Activated T-cell treated with anti-CD3 and anti-CD28 coated beads, Interleukin-2, amount 50 U/mL, for 4 hours (primary cell): ENCODE measurements around the gene ATF7. TPM values are rescaled to one million over a fixed set of nuclear protein-coding genes. Genes with fewer than 3 reads are reported as not detected.
"Not testable (repeated sequence)": the region's sequence is repeated elsewhere in the genome, so short reads cannot be mapped to it uniquely, and the experiment has no call there.

Source experiments
- ATAC-seq, 2 donors: fragments of 200-7000 bp; cut with Tn5 transposase; one replicate each; pipeline ENCODE4 v1.10.0; 2021
- DNase-seq: peaks from one replicate; pipeline ENCODE4 v3.0.0-alpha.2; 2020
- H3K27me3 Mint-ChIP-seq: one replicate; pipeline ENCODE4 v1.8.0; 2021; ENCODE audit warnings: low read depth, mixed read lengths
- H3K36me3 Mint-ChIP-seq: one replicate; pipeline ENCODE4 v1.8.0; 2022; ENCODE audit warnings: mixed read lengths; ENCODE audit not compliant: insufficient read depth
- H3K4me1 Mint-ChIP-seq: one replicate; pipeline ENCODE4 v1.8.0; 2021; ENCODE audit warnings: low read depth, mixed read lengths
- H3K4me3 Mint-ChIP-seq: one replicate; pipeline ENCODE4 v1.8.0; 2021; ENCODE audit warnings: mild to moderate bottlenecking, moderate library complexity, mixed read lengths
- H3K9me3 Mint-ChIP-seq: one replicate; pipeline ENCODE4 v1.8.0; 2021; ENCODE audit warnings: mixed read lengths
- total RNA-seq, 3 donors: library from RNA; stranded (reverse); gene quantifications; one replicate each; pipeline ENCODE4 v1.2.1, GENCODE V29; 2021

ATF7 gene
- 10 to 100 TPM; 19.2 to 23.2 (median 20.9) TPM for total RNA-seq

GRCh38 chr12:53625946-53626701, at the start of gene ATF7:
ATF7 (minus strand) TSS chr12:53626382; CDS start chr12:53601000, 25,382 bp downstream.
- H3K4me1 Mint-ChIP-seq = peaks cover 46% of the 10 kb centered on the region
- DNase-seq (peak; percentile 99), ATAC-seq (peak; percentile 96 to 98)
- H3K27me3 Mint-ChIP-seq = no peaks in the 10 kb centered on the region
- H3K4me3 Mint-ChIP-seq = peak within 1 kb of the TSS; percentile 100
- no peaks in the 10 kb centered on the region for H3K9me3 Mint-ChIP-seq
- no peaks in the 10 kb centered on the region for H3K36me3 Mint-ChIP-seq

GRCh38 chr12:53674977-53675700, 49.0 kb upstream of the ATF7 start:
- ATAC-seq = no peak
- H3K4me1 Mint-ChIP-seq = peaks cover 31% of the 10 kb centered on the region
- peak overlapping the region; percentile 98 for H3K4me3 Mint-ChIP-seq
- H3K27me3 Mint-ChIP-seq = peaks cover 20% of the 10 kb centered on the region
- no peak for DNase-seq
- no peaks in the 10 kb centered on the region for H3K9me3 Mint-ChIP-seq
- peaks cover 15% of the 10 kb centered on the region for H3K36me3 Mint-ChIP-seq

- Mint-ChIP-seq H3K36me3 (peaks cover 23% of the 10 kb centered on the region), H3K27me3 (no peaks in the 10 kb centered on the region), H3K4me3 (no peak overlapping the region), H3K9me3 (no peaks in the 10 kb centered on the region), H3K4me1 (peaks cover 26% of the 10 kb centered on the region)
- DNase-seq (no peak), ATAC-seq (no peak)
Observed at GRCh38 chr12:53670971-53671370, 44.8 kb upstream of the ATF7 start.

- Mint-ChIP-seq H3K4me3 (no peak overlapping the region), H3K27me3 (no peaks in the 10 kb centered on the region), H3K36me3 (peaks cover 26% of the 10 kb centered on the region), H3K4me1 (peaks cover 21% of the 10 kb centered on the region), H3K9me3 (no peaks in the 10 kb centered on the region)
- DNase-seq (no peak), ATAC-seq (no peak)
Observed at GRCh38 chr12:53670308-53670707, 44.1 kb upstream of the ATF7 start.

GRCh38 chr12:53667080-53667479, 40.9 kb upstream of the ATF7 start:
- ATAC-seq (no peak), DNase-seq (no peak)
- Mint-ChIP-seq H3K27me3 (no peaks in the 10 kb centered on the region), H3K36me3 (peaks cover 33% of the 10 kb centered on the region), H3K4me1 (peaks cover 6% of the 10 kb centered on the region), H3K4me3 (no peak overlapping the region), H3K9me3 (no peaks in the 10 kb centered on the region)

GRCh38 chr12:53664936-53665335, 38.8 kb upstream of the ATF7 start:
- Mint-ChIP-seq H3K4me1 (no peaks in the 10 kb centered on the region), H3K36me3 (peaks cover 28% of the 10 kb centered on the region), H3K4me3 (no peak overlapping the region), H3K9me3 (no peaks in the 10 kb centered on the region), H3K27me3 (no peaks in the 10 kb centered on the region)
- ATAC-seq (no peak), DNase-seq (no peak)

GRCh38 chr12:53664191-53664590, 38.0 kb upstream of the ATF7 start:
- no peaks in the 10 kb centered on the region for H3K27me3 Mint-ChIP-seq
- ATAC-seq (no peak), DNase-seq (no peak)
- H3K4me3 Mint-ChIP-seq = no peak overlapping the region
- no peaks in the 10 kb centered on the region for H3K9me3 Mint-ChIP-seq
- H3K4me1 Mint-ChIP-seq = no peaks in the 10 kb centered on the region
- peaks cover 23% of the 10 kb centered on the region for H3K36me3 Mint-ChIP-seq

- Mint-ChIP-seq H3K27me3 (no peaks in the 10 kb centered on the region), H3K4me3 (no peak overlapping the region), H3K36me3 (peaks cover 16% of the 10 kb centered on the region), H3K9me3 (no peaks in the 10 kb centered on the region), H3K4me1 (no peaks in the 10 kb centered on the region)
- no peak for ATAC-seq
- DNase-seq = no peak
Observed at GRCh38 chr12:53660041-53660440, 33.9 kb upstream of the ATF7 start.

- H3K4me3 Mint-ChIP-seq = no peak overlapping the region
- no peaks in the 10 kb centered on the region for H3K4me1 Mint-ChIP-seq
- ATAC-seq (no peak), DNase-seq (no peak)
- no peaks in the 10 kb centered on the region for H3K9me3 Mint-ChIP-seq
- peaks cover 12% of the 10 kb centered on the region for H3K36me3 Mint-ChIP-seq
- H3K27me3 Mint-ChIP-seq = no peaks in the 10 kb centered on the region
Observed at GRCh38 chr12:53659571-53659981, 33.4 kb upstream of the ATF7 start.

- ATAC-seq (no peak), DNase-seq (no peak)
- Mint-ChIP-seq H3K9me3 (no peaks in the 10 kb centered on the region), H3K36me3 (peaks cover 8% of the 10 kb centered on the region), H3K4me3 (no peak overlapping the region), H3K4me1 (no peaks in the 10 kb centered on the region), H3K27me3 (no peaks in the 10 kb centered on the region)
Observed at GRCh38 chr12:53659011-53659551, 32.9 kb upstream of the ATF7 start.

GRCh38 chr12:53657041-53657440, 30.9 kb upstream of the ATF7 start:
- peaks cover 4% of the 10 kb centered on the region for H3K36me3 Mint-ChIP-seq
- no peaks in the 10 kb centered on the region for H3K27me3 Mint-ChIP-seq
- no peak for DNase-seq
- no peaks in the 10 kb centered on the region for H3K9me3 Mint-ChIP-seq
- H3K4me3 Mint-ChIP-seq = no peak overlapping the region
- no peaks in the 10 kb centered on the region for H3K4me1 Mint-ChIP-seq
- no peak for ATAC-seq

GRCh38 chr12:53653595-53653994, 27.4 kb upstream of the ATF7 start:
- Mint-ChIP-seq H3K4me1 (no peaks in the 10 kb centered on the region), H3K27me3 (no peaks in the 10 kb centered on the region), H3K36me3 (peaks cover 2% of the 10 kb centered on the region), H3K9me3 (no peaks in the 10 kb centered on the region), H3K4me3 (no peak overlapping the region)
- ATAC-seq = no peak
- no peak for DNase-seq

GRCh38 chr12:53652366-53652765, 26.2 kb upstream of the ATF7 start:
- Mint-ChIP-seq H3K27me3 (no peaks in the 10 kb centered on the region), H3K36me3 (peaks cover 2% of the 10 kb centered on the region), H3K4me1 (no peaks in the 10 kb centered on the region), H3K4me3 (no peak overlapping the region), H3K9me3 (no peaks in the 10 kb centered on the region)
- no peak for DNase-seq
- no peak for ATAC-seq

GRCh38 chr12:53651737-53652136, 25.6 kb upstream of the ATF7 start:
- no peak for DNase-seq
- H3K4me1 Mint-ChIP-seq = no peaks in the 10 kb centered on the region
- H3K9me3 Mint-ChIP-seq = no peaks in the 10 kb centered on the region
- no peak for ATAC-seq
- H3K36me3 Mint-ChIP-seq = peaks cover under 1% of the 10 kb centered on the region
- H3K4me3 Mint-ChIP-seq = no peak overlapping the region
- H3K27me3 Mint-ChIP-seq = no peaks in the 10 kb centered on the region

- not testable (repeated sequence) for H3K27me3 Mint-ChIP-seq, ATAC-seq, DNase-seq, H3K4me3 Mint-ChIP-seq, H3K36me3 Mint-ChIP-seq, H3K4me1 Mint-ChIP-seq, H3K9me3 Mint-ChIP-seq
Observed at GRCh38 chr12:53646300-53646699, 20.1 kb upstream of the ATF7 start.
